Stomach (tissue), 9 donors: ENCODE results near the gene SLC6A8. TPM values are rescaled to one million over a fixed set of nuclear protein-coding genes. Genes with fewer than 3 reads are reported as not detected.
A peak's percentile ranks its signal among the peaks of the same experiment; 100 is the strongest.
"Not testable (repeated sequence)": the region's sequence is repeated elsewhere in the genome, so short reads cannot be mapped to it uniquely, and the experiment has no call there.

Experiments
- DNase-seq, 2 donors: peaks; one replicate each; pipeline versions ENCODE4 v3.0.0 to v3.0.0-alpha.2; 2013 to 2019
- H3K27ac ChIP-seq, 5 donors: fragments of 200-600 bp in 4 of 5; sonication (generic) in 4 of 5; one replicate each; pipeline ENCODE4 v1.5.1; 2013 to 2019; ENCODE audit warnings: mild to moderate bottlenecking in 1 of 5, moderate library complexity in 1 of 5
- H3K27me3 ChIP-seq, 3 donors: fragments of 200-600 bp; sonication (generic); one replicate each; pipeline ENCODE4 v1.5.1; 2017 to 2019; ENCODE audit warnings: mixed run types in 1 of 3
- H3K36me3 ChIP-seq, 4 donors: fragments of 200-600 bp; sonication (generic); 1 replicate in 3 of 4; 2 replicates in 1 of 4; pipeline ENCODE4 v1.5.1; 2016 to 2019
- H3K4me1 ChIP-seq, 4 donors: fragments of 200-600 bp; sonication (generic); one replicate each; pipeline ENCODE4 v1.5.1; 2016 to 2019
- H3K4me3 ChIP-seq, 4 donors: fragments of 200-600 bp; sonication (generic) in 3 of 4; one replicate each; pipeline ENCODE4 v1.5.1; 2016 to 2019; ENCODE audit warnings: mild to moderate bottlenecking in 1 of 4
- H3K9me3 ChIP-seq, 4 donors: fragments of 200-600 bp; sonication (generic); one replicate each; pipeline ENCODE4 v1.5.1; 2016 to 2019
- CTCF ChIP-seq, 7 experiments: fragments of 450-650 bp in 4 of 7; fragments of 200-600 bp in 3 of 7; sonication (generic) in 3 of 7; IDR thresholded peaks; one replicate each; pipeline ENCODE4 v1.5.1; 2016 to 2019; ENCODE audit warnings: antibody characterized with exemption in 7 of 7, control low read depth in 2 of 7, mild to moderate bottlenecking in 1 of 7
- EP300 ChIP-seq: sonication (generic); formaldehyde crosslinking; IDR thresholded peaks from one replicate; pipeline ENCODE4 v1.6.1; 2017; ENCODE audit warnings: antibody characterized with exemption
- POLR2A ChIP-seq, 4 donors: fragments of 450-650 bp; IDR thresholded peaks; one replicate each; pipeline ENCODE4 v1.6.1; 2016; ENCODE audit warnings: antibody characterized with exemption in 4 of 4, control low read depth in 2 of 4, mild to moderate bottlenecking in 1 of 4, moderate library complexity in 1 of 4
- POLR2AphosphoS5 ChIP-seq, 3 donors: sonication (generic); formaldehyde crosslinking; IDR thresholded peaks; one replicate each; pipeline ENCODE4 v1.6.1; 2016; ENCODE audit warnings: antibody characterized with exemption in 3 of 3
- WGBS, 5 donors: extraction: QIAGEN DNeasy Blood & Tissue Kit in 3 of 5; methylation state at CpG; one replicate each; pipeline versions ENCODE4 v1.1.5 to v1.1.7; 2013 to 2018; 5-methylcytosine and 5-hydroxymethylcytosine counted together
- intact Hi-C: fragments of 100-400 bp; cut with DNase I; formaldehyde crosslinking; loops from one replicate; pipeline ENCODE4 v1.15.1; 2023; ENCODE audit warnings: low total_unique reads
- polyA plus RNA-seq, 3 donors: library from polyadenylated mRNA; stranded (reverse); fragments of 200-250 nt; gene quantifications; one replicate each; pipeline ENCODE4 v1.2.3, GENCODE V29; 2013
- small RNA-seq, 4 donors: library from RNA; depleted of rRNA; stranded (forward); fragments of <200 nt; gene quantifications; one replicate each; pipeline ENCODE3, GENCODE V24; 2016
- total RNA-seq, 5 donors: library from RNA; depleted of rRNA; stranded (reverse); fragments of >200 nt; gene quantifications; one replicate each; pipeline versions ENCODE4 v1.1.0 to v1.2.3, GENCODE V29; 2014 to 2016
- donor health status: healthy with polysubstance abuse.
- donor health status: Bipolar disorder and iron deficiency.
- donor health status: healthy.

The SLC6A8 gene
- total and polyA plus RNA-seq, 8 donors, result 7.3 to 32.7 (median 18.9) TPM

- Histone ChIP-seq H3K27me3 (no peaks in the 10 kb centered on the region), H3K27ac (peak overlapping the region; percentile 1 to 73 (median 52))
- intact Hi-C loops, result no loop called here
These were observed 56.7 kb downstream of the SLC6A8 start for GRCh38 chrX:153744210-153745066.

GRCh38 chrX:153745067-153745433, 57.3 kb downstream of the SLC6A8 start:
- H3K36me3 ChIP-seq, result peaks cover 0 to 15% (median 8%) of the 10 kb centered on the region in 4 donors
- not testable (repeated sequence) for H3K27ac ChIP-seq, DNase-seq

More at GRCh38 chrX:153744210-153745066, 56.7 kb downstream of the SLC6A8 start:
- TF ChIP-seq POLR2AphosphoS5 (IDR thresholded peaks at IDR 0.05) (no peak), CTCF (IDR thresholded peaks at IDR 0.05) (no peak), EP300 (no peak), POLR2A (IDR thresholded peaks at IDR 0.05) (no peak)
- H3K36me3 ChIP-seq, result peaks cover 0 to 19% (median 10%) of the 10 kb centered on the region in 4 donors
- H3K4me3 ChIP-seq, result peak overlapping the region in 3 of 4 donors; percentile 13 to 27 (median 18)
- WGBS, 5 donors, result 10 to 46% (median 19%) methylated on average over 23 to 38 of the region's 38 CpGs
- H3K4me1 ChIP-seq, result peaks cover 4 to 15% (median 9%) of the 10 kb centered on the region in 4 donors
- H3K9me3 ChIP-seq, result no peaks in the 10 kb centered on the region
- DNase-seq, result peak in 1 of 2 donors; percentile 48

More at GRCh38 chrX:153745067-153745433, 57.3 kb downstream of the SLC6A8 start:
- peaks cover 4 to 15% (median 9%) of the 10 kb centered on the region in 4 donors for H3K4me1 ChIP-seq
- H3K9me3 ChIP-seq, intact Hi-C loops, H3K4me3 ChIP-seq, H3K27me3 ChIP-seq: not testable (repeated sequence)
- 37 to 88% (median 57%) methylated on average over 1 to 12 of the region's 12 CpGs for WGBS, 5 donors

Small RNA genes lying within 50 kb of the gene (small RNA-seq; reads per million reads assigned to genes)
- 0 reads per million in 4 donors for gene RN7SL687P

Other genes with a start within 250 kb of the SLC6A8 start
- gene TREX2, start 241.9 kb upstream of the SLC6A8 start, total RNA-seq, result 10 to 100 TPM in 1 of 5 donors, 1 to 10 TPM in 2, not detected in 2; 2.2 to 13.3 (median 5.1) TPM
- gene TREX2, start 241.9 kb upstream of the SLC6A8 start, polyA plus RNA-seq, result 1 to 10 TPM in 1 of 3 donors, under 1 TPM in 1, not detected in 1; 0.62 to 1.2 TPM
- 10 to 100 TPM in 2 of 5 donors, 1 to 10 TPM in 3; 1.8 to 17.9 (median 6.4) TPM for gene HAUS7, start 217.3 kb upstream of the SLC6A8 start, total RNA-seq
- gene HAUS7, start 217.3 kb upstream of the SLC6A8 start, polyA plus RNA-seq, result 10 to 100 TPM; 31.3 to 75.3 (median 41.7) TPM
- 10 to 100 TPM in 3 of 5 donors, 1 to 10 TPM in 2; 6.2 to 64.3 (median 21.9) TPM for gene BGN, start 192.9 kb upstream of the SLC6A8 start, total RNA-seq
- gene BGN, start 192.9 kb upstream of the SLC6A8 start, polyA plus RNA-seq, result 10 to 100 TPM in 2 of 3 donors, 1 to 10 TPM in 1; 9.3 to 22.7 (median 10.5) TPM
- gene ATP2B3, start 170.3 kb upstream of the SLC6A8 start, total RNA-seq, result under 1 TPM in 1 of 5 donors, not detected in 4; 0.55 TPM
- under 1 TPM in 1 of 3 donors, not detected in 2; 0.03 TPM for gene ATP2B3, start 170.3 kb upstream of the SLC6A8 start, polyA plus RNA-seq
- 10 to 100 TPM in 3 of 5 donors, under 1 TPM in 1, not detected in 1; 0.58 to 55.4 (median 17.0) TPM for gene CCNQ, start 88.8 kb upstream of the SLC6A8 start, total RNA-seq
- gene CCNQ, start 88.8 kb upstream of the SLC6A8 start, polyA plus RNA-seq, result 10 to 100 TPM; 26.2 to 36.5 (median 32.2) TPM
- gene DUSP9, start 40.7 kb upstream of the SLC6A8 start, total RNA-seq, result under 1 TPM in 1 of 5 donors, not detected in 4; 0.18 TPM
- under 1 TPM in 1 of 3 donors, not detected in 2; 0.25 TPM for gene DUSP9, start 40.7 kb upstream of the SLC6A8 start, polyA plus RNA-seq
- 10 to 100 TPM in 2 of 5 donors, 1 to 10 TPM in 2, under 1 TPM in 1; 0.87 to 21.0 (median 8.3) TPM for gene PNCK, start 14.1 kb upstream of the SLC6A8 start, total RNA-seq
- gene PNCK, start 14.1 kb upstream of the SLC6A8 start, polyA plus RNA-seq, result 10 to 100 TPM in 1 of 3 donors, under 1 TPM in 1, not detected in 1; 0.44 to 14.9 TPM
- gene BCAP31, start 36.5 kb downstream of the SLC6A8 start, total RNA-seq, result 100 to 1,000 TPM in 1 of 5 donors, 10 to 100 TPM in 3, under 1 TPM in 1; 0.58 to 121 (median 75.9) TPM
- 100 to 1,000 TPM in 1 of 3 donors, 10 to 100 TPM in 2; 49.6 to 156 (median 88.0) TPM for gene BCAP31, start 36.5 kb downstream of the SLC6A8 start, polyA plus RNA-seq
- 10 to 100 TPM in 3 of 5 donors, 1 to 10 TPM in 2; 2.4 to 22.3 (median 14.5) TPM for gene ABCD1, start 36.9 kb downstream of the SLC6A8 start, total RNA-seq
- gene ABCD1, start 36.9 kb downstream of the SLC6A8 start, polyA plus RNA-seq, result 1 to 10 TPM; 3.2 to 3.7 (median 3.4) TPM
- gene PLXNB3, start 76.3 kb downstream of the SLC6A8 start, total RNA-seq, result 10 to 100 TPM in 3 of 5 donors, 1 to 10 TPM in 2; 1.8 to 49.2 (median 18.7) TPM
- gene PLXNB3, start 76.3 kb downstream of the SLC6A8 start, polyA plus RNA-seq, result 10 to 100 TPM in 1 of 3 donors, 1 to 10 TPM in 2; 5.2 to 11.9 (median 6.0) TPM
- gene SRPK3, start 93.1 kb downstream of the SLC6A8 start, total RNA-seq, result 1 to 10 TPM in 3 of 5 donors, not detected in 2; 1.1 to 3.6 (median 1.6) TPM
- gene SRPK3, start 93.1 kb downstream of the SLC6A8 start, polyA plus RNA-seq, result 1 to 10 TPM in 1 of 3 donors, under 1 TPM in 2; 0.35 to 1.7 (median 0.46) TPM
- 100 to 1,000 TPM in 1 of 5 donors, 10 to 100 TPM in 4; 31.0 to 186 (median 54.0) TPM for gene IDH3G, start 106.4 kb downstream of the SLC6A8 start, total RNA-seq
- gene IDH3G, start 106.4 kb downstream of the SLC6A8 start, polyA plus RNA-seq, result 10 to 100 TPM; 52.3 to 57.7 (median 54.4) TPM
- 100 to 1,000 TPM in 3 of 5 donors, 10 to 100 TPM in 2; 13.9 to 186 (median 150) TPM for gene SSR4, start 106.7 kb downstream of the SLC6A8 start, total RNA-seq
- gene SSR4, start 106.7 kb downstream of the SLC6A8 start, polyA plus RNA-seq, result 100 to 1,000 TPM; 554 to 717 (median 646) TPM
- 10 to 100 TPM in 1 of 5 donors, 1 to 10 TPM in 4; 4.6 to 11.1 (median 6.7) TPM for gene PDZD4, start 142.6 kb downstream of the SLC6A8 start, total RNA-seq
- gene PDZD4, start 142.6 kb downstream of the SLC6A8 start, polyA plus RNA-seq, result 1 to 10 TPM; 2.1 to 5.5 (median 3.4) TPM
- 10 to 100 TPM in 1 of 5 donors, 1 to 10 TPM in 3, under 1 TPM in 1; under 0.01 to 19.1 (median 2.8) TPM for gene L1CAM, start 198.2 kb downstream of the SLC6A8 start, total RNA-seq
- 1 to 10 TPM in 1 of 3 donors, under 1 TPM in 2; 0.62 to 3.1 (median 0.76) TPM for gene L1CAM, start 198.2 kb downstream of the SLC6A8 start, polyA plus RNA-seq
- under 1 TPM in 1 of 5 donors, not detected in 4; 0.37 TPM for gene AVPR2, start 216.7 kb downstream of the SLC6A8 start, total RNA-seq
- gene AVPR2, start 216.7 kb downstream of the SLC6A8 start, polyA plus RNA-seq, result 1 to 10 TPM in 2 of 3 donors, under 1 TPM in 1; 0.19 to 1.4 (median 1.1) TPM
- gene ARHGAP4, start 238.3 kb downstream of the SLC6A8 start, total RNA-seq, result 10 to 100 TPM; 18.5 to 93.9 (median 67.7) TPM
- 10 to 100 TPM; 24.9 to 35.5 (median 25.2) TPM for gene ARHGAP4, start 238.3 kb downstream of the SLC6A8 start, polyA plus RNA-seq
- gene NAA10, start 247.1 kb downstream of the SLC6A8 start, total RNA-seq, result 10 to 100 TPM; 23.2 to 63.8 (median 35.6) TPM
- 100 to 1,000 TPM; 114 to 161 (median 125) TPM for gene NAA10, start 247.1 kb downstream of the SLC6A8 start, polyA plus RNA-seq